Left hindlimb (tissue), 1 donor: Measurements from ENCODE around the gene COL9A3.

ENCODE experiments used
- DNase-seq: peaks from one replicate; pipeline ENCODE4 v3.0.0-alpha.2; 2018

The COL9A3 gene

DNA sequence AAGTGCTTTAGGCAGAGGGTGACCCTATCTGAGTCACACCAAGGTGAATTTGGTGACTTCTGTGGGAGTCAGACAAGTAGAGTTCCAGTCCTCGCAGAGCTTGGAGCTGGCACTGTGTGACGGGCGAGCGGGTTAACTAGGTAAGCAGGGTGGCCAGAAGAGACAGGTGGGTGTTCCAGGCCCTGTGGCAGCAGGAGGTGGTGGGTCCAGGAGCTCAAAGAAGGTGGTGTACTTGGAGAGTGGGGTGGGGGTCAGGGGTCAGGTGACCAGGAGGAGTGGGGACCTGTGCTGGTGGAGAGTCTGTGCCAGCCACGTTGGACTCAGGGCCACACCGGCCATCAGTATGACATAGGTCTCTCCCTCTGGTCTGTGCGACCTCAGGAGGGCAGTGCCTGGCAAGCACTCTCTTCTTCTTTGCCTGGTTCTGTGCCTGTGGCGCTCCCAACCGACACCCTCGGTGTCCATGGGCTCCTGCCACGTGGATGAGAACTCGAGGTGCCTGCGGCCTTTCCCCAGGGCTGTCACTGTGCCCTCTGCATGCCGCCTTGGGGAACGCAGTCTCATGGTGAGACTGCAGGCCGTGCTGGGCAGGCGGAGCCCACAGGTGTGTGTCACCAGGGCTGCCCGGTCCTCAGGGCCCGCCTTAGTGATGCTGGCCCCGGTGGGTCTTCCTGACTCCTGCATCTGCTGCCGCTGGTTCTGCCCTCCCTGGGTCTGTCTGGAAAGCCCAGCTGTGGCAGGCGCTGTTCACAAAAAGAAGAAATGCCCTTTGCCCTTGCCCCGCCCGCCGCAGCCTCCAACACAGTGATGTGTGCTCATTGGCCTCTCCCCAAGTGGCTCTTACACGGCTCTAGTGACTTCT, 18.9 kb upstream of the COL9A3 start:
- no peak for DNase-seq

DNA sequence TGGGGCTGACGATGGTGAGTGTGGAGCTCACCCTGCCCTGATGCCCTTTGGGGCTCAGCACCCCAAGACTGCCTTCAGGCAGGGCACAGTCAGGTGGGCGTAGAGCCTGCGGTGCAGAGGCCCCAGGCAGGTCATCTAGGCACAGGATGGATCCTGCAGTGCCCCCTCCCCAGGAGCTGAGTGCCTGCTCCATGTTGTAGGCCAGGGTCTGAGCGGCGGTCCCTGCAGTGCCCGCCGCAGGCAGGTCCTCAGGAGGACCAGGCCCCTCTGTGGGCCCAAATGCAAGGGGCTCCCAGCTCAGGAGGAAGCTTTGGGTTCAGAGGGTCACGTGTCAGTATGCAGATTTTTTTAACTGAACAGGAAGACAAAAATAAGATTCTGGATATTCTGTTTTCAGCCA, 17.8 kb upstream of the COL9A3 start:
- DNase-seq: no peak

DNA sequence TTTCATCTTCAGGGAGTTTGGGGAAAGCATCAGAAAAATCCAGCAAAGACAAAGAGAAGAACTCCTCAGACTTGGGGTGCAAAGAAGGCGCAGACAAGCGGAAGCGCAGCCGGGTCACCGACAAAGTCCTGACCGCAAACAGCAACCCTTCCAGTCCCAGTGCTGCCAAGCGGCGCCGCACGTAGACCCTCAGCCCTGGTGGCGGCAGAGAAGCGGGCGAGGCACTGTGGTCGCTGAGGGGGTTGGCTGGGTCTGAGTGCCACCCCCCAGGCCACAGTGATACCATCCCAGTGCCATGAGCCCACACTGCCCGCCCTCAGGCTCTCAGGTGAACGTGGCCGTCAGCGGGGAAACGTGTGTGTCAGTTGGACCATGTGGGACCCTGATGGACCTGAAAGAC, 17.4 kb upstream of the COL9A3 start:
- DNase-seq: no peak

- no peak for DNase-seq
These were observed 17.0 kb upstream of the COL9A3 start for GRCh38 chr20:62799873-62800272.

DNA sequence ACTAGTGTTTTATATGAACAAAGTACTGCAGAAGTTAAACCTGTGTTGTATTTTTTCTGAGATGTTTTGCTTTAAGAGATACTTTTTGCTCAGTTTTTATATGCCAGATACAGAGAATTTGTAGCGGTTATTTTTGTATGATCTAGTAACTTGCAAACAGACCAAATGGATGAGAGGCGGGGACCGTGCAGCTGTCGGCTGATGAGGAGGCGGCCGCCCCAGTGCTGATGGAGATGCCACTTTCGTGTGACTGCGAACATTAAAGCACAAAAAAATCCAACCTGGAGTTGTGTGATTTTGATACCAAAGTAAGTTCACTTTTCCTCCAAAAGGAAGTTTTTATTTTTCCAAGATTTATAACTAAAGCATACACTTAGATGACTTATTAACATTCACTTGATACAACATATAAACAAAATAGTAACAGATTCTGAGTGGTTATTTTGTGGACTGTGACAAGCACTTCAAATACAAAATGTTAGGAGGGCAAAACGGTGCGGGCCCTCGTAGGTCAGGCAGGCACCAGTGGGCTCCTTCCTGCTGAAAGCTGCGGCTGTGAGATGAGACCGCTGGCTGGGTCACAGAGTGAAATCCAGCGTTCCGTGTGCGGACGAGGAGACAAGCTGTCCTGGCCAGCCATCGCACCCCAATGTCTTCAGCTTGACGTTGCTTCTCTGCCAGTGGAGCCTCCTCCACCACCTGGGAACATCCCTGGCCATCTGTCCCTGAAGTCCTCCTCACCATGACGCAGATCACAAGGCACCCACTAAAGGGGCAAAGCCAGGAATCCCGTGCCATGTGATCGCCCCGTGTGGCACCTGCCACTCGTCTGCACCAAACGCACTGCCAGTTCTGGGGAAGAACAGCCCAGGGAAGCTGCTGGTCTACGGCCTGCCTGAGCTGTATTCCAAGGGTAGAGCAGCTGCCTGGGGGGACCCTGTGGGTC, 16.3 kb upstream of the COL9A3 start:
- DNase-seq: no peak

DNA sequence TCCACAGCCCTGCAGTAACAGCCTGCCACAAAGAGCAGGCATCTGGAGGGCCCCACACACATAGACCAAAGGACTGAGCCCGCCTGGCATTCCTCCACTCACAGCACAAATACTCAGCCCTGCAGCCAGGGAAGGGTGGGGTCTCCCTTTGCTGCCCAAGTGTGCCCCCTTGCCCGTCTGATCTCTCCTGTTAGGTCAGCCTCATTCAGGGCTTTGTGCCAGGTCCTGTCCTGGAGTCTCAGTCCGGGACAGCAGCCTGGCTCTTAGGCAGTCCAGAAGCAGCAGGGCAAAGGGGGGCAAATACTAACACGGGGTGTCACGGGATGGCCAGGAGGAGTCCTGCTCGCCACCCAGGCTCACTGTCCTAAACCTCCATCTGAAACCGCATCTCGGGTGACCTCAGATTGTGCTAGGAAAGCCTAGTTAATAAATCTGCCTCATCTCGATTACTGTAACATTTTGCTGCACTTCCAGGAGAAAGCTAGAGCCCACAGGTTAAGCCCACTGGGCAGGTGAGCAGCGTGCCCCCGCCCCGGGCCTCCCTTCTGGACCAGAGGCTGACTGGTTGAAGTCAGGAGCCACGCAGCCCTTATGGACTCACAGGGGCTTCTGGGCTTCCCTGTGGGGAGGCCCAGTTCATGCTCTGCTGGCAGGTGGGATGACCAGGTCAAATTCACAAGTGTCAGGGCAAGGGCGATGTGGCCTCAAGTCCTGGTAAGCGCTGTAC, 15.4 kb upstream of the COL9A3 start:
- DNase-seq: no peak

- no peak for DNase-seq
These were observed 14.7 kb upstream of the COL9A3 start for GRCh38 chr20:62802026-62802712.

DNA sequence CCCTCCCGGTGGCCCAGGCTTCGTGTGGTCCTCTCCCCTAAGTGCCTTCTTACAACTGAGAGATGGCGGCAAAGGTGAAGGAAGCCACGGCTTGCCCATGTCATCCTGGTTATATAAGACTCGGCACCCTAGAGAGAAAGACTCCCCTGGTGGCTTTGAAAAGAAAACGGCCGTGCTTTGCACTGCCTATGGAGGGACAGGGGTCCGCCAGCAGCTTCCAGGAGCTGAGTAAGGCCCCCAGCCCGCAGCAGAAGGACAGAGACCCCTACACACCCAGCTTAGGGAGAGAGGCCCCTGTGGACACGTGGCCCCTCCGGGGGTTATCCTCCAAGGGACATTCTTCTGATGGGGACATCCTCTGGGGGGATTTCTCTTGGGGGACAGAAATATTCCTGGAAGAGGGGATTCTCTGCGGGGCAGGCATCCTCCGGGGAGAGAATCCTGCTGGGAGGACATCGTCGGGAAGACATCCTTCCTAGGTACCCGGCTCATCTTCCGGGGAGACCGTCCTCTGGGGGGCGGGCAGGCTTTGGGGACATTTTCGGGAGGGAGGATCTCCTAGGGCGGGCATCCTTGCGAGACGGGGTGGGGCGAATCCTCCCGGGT, 12.7 kb upstream of the COL9A3 start:
- no peak for DNase-seq

DNA sequence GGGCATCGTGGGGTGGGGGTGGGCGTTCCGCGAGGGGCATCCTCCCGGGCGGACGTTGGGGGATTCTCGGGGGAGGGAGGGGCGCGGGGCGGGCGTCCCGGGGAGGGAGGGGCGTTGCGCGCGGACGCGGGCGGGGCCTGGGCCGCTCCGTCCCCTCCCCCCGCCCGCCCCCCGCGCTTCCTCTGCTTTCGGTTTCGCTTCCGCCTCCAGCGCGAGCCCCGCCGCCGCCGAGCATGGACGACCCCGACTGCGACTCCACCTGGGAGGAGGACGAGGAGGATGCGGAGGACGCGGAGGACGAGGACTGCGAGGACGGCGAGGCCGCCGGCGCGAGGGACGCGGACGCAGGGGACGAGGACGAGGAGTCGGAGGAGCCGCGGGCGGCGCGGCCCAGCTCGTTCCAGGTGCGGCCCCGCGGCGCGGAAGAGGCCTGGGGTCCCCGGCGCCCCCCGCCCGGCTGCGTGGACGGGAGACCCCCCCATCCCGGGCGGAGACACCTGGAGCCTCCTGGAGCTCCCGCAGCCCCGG, 12.2 kb upstream of the COL9A3 start, which contains the start of gene OGFR:
TSS of gene OGFR (plus strand) at position 209 of the 528 bp plus-strand sequence. CDS start at position 234, 25 bp downstream.
- DNase-seq: peak; percentile 82

DNA sequence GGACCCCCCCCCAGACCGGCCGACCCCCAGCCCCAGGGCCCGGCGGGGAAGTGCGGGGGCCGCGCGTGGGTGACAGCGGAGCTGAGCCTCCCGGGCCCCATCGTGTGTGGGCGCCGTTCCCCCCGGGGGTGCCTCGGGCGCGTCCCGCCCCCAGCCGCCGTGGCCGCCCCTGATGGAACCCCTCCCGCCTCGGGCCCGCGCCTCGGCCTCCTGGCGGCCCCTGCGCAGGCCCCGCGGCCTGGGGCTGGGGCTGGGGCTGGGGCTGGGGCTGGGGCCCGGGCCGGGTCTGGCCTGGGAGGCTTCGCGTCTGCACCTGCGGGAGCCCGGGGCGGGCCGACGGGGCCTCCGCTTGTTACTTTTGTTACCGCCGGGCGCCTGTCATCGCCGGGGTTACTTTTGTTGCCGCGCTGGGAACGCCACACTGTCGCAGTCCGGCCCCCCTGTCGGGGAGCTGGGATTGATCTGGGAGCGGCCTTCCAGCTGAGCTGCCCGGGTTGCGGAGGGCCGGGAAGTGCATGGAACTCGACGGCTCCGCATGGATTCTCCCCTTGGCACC, 11.6 kb upstream of the COL9A3 start:
- no peak for DNase-seq

DNA sequence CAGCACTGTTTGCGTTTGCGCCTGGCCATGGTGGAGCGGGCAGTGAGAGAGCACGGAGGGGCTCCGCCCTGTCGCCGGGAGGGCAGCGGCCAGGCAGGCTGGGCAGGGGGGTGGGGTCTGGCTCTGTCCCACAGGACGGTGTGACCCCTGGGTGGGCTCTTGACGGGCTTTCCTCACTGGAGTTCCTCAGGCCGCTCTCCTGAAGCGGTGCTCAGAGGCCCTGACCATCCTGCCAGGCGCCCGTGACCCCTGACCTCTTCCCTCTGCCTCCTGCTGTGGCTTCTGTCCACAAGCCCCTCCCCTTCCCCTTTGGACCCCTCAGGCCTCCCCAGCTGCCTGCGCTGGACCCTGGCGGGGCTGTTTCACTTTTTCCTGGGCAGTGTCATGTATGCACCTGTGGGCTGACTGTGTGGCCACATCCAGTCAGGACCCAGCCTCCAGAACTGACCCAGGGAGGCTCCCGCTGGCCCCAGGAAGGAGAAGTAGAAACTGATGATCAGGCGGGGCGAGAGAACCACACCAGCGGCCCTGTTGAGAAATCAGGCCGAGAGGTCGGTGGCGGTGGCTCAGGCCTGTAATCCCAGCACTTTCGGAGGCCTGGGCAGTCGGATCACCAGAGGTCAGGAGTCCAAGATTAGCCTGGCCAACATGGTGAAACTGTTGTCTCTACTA, 11.0 kb upstream of the COL9A3 start:
- DNase-seq: no peak

GRCh38 chr20:62806383-62807050, 10.3 kb upstream of the COL9A3 start:
- DNase-seq: no peak

GRCh38 chr20:62807444-62808210, 9.2 kb upstream of the COL9A3 start:
- no peak for DNase-seq

DNA sequence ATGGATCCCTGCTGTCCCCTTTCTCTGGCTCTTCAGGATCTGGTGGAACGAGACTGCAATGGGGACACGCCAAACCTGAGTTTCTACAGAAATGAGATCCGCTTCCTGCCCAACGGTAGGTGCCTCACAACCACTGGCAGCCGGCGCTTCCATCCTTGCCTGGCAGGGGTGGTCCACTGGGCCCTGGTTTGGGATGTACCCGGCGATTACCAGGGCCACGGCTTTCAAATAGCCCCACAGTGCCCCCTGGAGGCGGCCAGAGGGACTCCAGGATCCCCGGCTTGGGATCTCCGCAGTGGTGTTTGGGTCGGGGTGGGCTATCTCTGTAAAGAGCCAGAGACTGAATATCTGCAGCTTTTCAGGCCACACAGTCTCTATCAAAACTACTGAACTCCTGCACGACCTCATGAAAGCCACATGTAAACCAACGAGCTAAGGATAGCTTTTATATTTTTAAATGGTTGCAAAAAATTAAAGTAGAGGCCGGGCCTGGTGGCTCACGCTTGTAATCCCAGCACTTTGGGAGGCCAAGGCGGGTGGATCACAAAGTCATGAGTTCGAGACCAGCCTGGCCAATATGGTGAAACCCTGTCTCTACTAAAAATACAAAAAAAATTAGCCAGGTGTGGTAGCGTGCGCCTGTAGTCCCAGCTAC, 8.5 kb upstream of the COL9A3 start:
- peak; percentile 78 for DNase-seq

DNA sequence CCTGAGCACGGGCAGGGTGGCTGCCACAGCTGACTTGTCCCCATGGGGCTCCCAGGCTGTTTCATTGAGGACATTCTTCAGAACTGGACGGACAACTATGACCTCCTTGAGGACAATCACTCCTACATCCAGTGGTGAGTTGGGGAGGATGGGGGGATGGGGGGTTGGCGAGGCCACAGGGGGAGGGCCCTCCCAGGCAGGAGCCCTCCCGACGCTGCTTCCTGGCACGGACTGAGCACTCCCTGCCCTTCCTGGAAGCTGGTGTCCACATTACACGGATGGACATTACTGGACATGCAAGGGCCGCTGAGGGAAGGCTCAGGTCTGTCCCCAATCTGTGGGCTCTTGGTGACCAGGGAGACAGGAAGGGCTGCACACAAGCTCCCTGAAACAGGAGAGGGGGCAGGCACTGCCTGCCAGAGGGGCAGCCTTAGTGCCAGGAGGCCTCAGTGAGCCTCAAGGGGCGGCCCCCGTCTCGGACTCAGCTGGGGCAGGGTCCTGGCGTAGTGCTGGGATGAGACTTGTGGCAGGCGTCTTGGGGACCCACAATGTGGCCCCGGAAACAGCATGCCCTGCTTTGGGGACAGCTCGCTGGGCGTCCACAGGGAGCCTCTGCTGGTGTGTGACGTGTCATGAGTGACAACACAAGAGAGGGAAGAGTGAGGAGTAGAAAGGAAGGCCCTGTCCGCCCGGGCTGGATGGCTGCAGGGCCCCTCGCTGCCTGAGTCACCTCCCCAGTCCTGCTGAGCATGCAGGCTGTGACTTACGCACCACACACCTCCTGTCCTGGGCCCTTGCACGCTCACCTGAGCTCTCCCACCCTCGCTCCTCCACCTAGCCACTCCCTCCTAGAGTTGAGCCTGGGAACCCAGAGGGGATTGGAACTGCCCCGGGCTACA, 7.1 kb upstream of the COL9A3 start:
- DNase-seq: no peak

DNA sequence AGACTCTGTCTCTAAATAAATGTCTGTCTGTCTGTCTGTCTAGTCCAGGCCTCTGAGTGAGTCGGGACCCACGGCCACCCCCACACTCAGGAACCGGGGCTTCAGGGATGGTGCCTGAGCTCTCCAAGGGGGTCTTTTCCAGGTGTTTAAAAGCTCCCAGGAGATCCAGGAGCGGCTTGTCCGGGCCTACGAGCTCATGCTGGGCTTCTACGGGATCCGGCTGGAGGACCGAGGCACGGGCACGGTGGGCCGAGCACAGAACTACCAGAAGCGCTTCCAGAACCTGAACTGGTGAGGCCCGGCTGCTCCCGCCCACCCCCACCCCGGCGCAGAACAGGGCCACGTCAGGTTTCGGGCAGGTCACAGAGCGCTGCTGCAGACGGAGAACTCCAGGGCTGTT, 5.5 kb upstream of the COL9A3 start:
- no peak for DNase-seq

- no peak for DNase-seq
These were observed 5.1 kb upstream of the COL9A3 start for GRCh38 chr20:62811720-62812119.
